Measurements from ENCODE around the gene RSRC1. TPM values are rescaled to one million over a fixed set of nuclear protein-coding genes. Genes with fewer than 3 reads are reported as not detected.
A peak's percentile ranks its signal among the peaks of the same experiment; 100 is the strongest.
"Not testable (repeated sequence)": the region's sequence is repeated elsewhere in the genome, so short reads cannot be mapped to it uniquely, and the experiment has no call there.

Gene RSRC1
- total RNA-seq, 4 donors from 2014 or later, result 22.5 to 41.4 (median 32.9) TPM

- 75 to 79% methylated on average over 2 of the region's 2 CpGs for WGBS, 2 donors
- no peak overlapping the region for H3K4me3 ChIP-seq
- no peak for DNase-seq
- no peak overlapping the region for H3K27ac ChIP-seq
- intact Hi-C loops (cut with DNase I), result no loop called here
- TF ChIP-seq CTCF (IDR thresholded peaks at IDR 0.05), result no peak
- TF ChIP-seq POLR2A (IDR thresholded peaks at IDR 0.05), result no peak
- no peaks in the 10 kb centered on the region for H3K27me3 ChIP-seq
- H3K4me1 ChIP-seq, result no peaks in the 10 kb centered on the region
- H3K36me3 ChIP-seq, result no peaks in the 10 kb centered on the region
- no peaks in the 10 kb centered on the region for H3K9me3 ChIP-seq
These were observed 426.0 kb downstream of the RSRC1 start for GRCh38 chr3:158535918-158536317.

GRCh38 chr3:158539414-158540014 is 429.6 kb downstream of the RSRC1 start:
- Histone ChIP-seq H3K4me3 (no peak overlapping the region), H3K9me3 (no peaks in the 10 kb centered on the region), H3K36me3 (peaks cover 0 to 14% (median 0%) of the 10 kb centered on the region in 3 donors), H3K27ac (no peak overlapping the region), H3K4me1 (no peaks in the 10 kb centered on the region), H3K27me3 (no peaks in the 10 kb centered on the region)
- TF ChIP-seq POLR2A (IDR thresholded peaks at IDR 0.05), result no peak
- TF ChIP-seq CTCF (IDR thresholded peaks at IDR 0.05), result peak; percentile 13 to 54 (median 31)
- 77 to 84% methylated on average over 3 of the region's 3 CpGs for WGBS, 2 donors
- DNase-seq, result no peak
- intact Hi-C loops (cut with DNase I), result no loop called here

- H3K4me3 ChIP-seq, result no peak overlapping the region
- 94 to 100% methylated on average over 1 of the region's 1 CpG for WGBS, 2 donors
- H3K36me3 ChIP-seq, result peaks cover 0 to 17% (median 0%) of the 10 kb centered on the region in 3 donors
- intact Hi-C loops (cut with DNase I), result no loop called here
- no peak overlapping the region for H3K27ac ChIP-seq
- no peaks in the 10 kb centered on the region for H3K27me3 ChIP-seq
- H3K4me1 ChIP-seq, result no peaks in the 10 kb centered on the region
- no peak for TF ChIP-seq POLR2A (IDR thresholded peaks at IDR 0.05)
- no peak for TF ChIP-seq CTCF (IDR thresholded peaks at IDR 0.05)
- H3K9me3 ChIP-seq, result no peaks in the 10 kb centered on the region
- DNase-seq, result no peak
These were observed 430.2 kb downstream of the RSRC1 start for GRCh38 chr3:158540066-158540465.

- TF ChIP-seq POLR2A (IDR thresholded peaks at IDR 0.05), result no peak
- TF ChIP-seq CTCF (IDR thresholded peaks at IDR 0.05), result no peak
- peaks cover 0 to 21% (median 0%) of the 10 kb centered on the region in 3 donors for H3K36me3 ChIP-seq
- H3K9me3 ChIP-seq, result no peaks in the 10 kb centered on the region
- no peak overlapping the region for H3K4me3 ChIP-seq
- H3K27me3 ChIP-seq, result no peaks in the 10 kb centered on the region
- WGBS, 2 donors, result 60 to 83% methylated on average over 4 of the region's 4 CpGs
- no peak overlapping the region for H3K27ac ChIP-seq
- H3K4me1 ChIP-seq, result no peaks in the 10 kb centered on the region
- no peak for DNase-seq
- intact Hi-C loops (cut with DNase I), result no loop called here
These were observed 438.8 kb downstream of the RSRC1 start for GRCh38 chr3:158548691-158549090.

GRCh38 chr3:158549938-158550337 is 440.0 kb downstream of the RSRC1 start:
- intact Hi-C loops (cut with DNase I); H3K4me3 ChIP-seq; DNase-seq; H3K27me3 ChIP-seq; H3K9me3 ChIP-seq; H3K27ac ChIP-seq; H3K36me3 ChIP-seq; H3K4me1 ChIP-seq: not testable (repeated sequence)
- WGBS, 2 donors, result 94 to 96% methylated on average over 8 to 9 of the region's 9 CpGs

GRCh38 chr3:158552124-158552523 is 442.2 kb downstream of the RSRC1 start:
- H3K27me3 ChIP-seq, result no peaks in the 10 kb centered on the region
- intact Hi-C loops (cut with DNase I), result no loop called here
- H3K4me1 ChIP-seq, result no peaks in the 10 kb centered on the region
- no peak overlapping the region for H3K27ac ChIP-seq
- no peak overlapping the region for H3K4me3 ChIP-seq
- 69 to 71% methylated on average over 2 of the region's 2 CpGs for WGBS, 2 donors
- no peak for DNase-seq
- H3K36me3 ChIP-seq, result peaks cover 0 to 5% (median 0%) of the 10 kb centered on the region in 3 donors
- TF ChIP-seq POLR2A (IDR thresholded peaks at IDR 0.05) (no peak), CTCF (IDR thresholded peaks at IDR 0.05) (no peak)
- no peaks in the 10 kb centered on the region for H3K9me3 ChIP-seq

All from esophagus squamous epithelium (tissue), 5 donors.